Vein endothelial cell (primary cell): ENCODE results near the gene NEK5. TPM values are rescaled to one million over a fixed set of nuclear protein-coding genes. Genes with fewer than 3 reads are reported as not detected.

Experiments used
- total RNA-seq: library from RNA; depleted of rRNA; stranded (reverse); fragments of >200 nt; gene quantifications from 2 replicates; pipeline ENCODE4 v1.2.3, GENCODE V29; 2012

NEK5 gene
- total RNA-seq = under 0.01 and 0.10 TPM in 2 replicates

GRCh38 chr13:52128714-52129700 is at the start of gene NEK5:
NEK5 (minus strand) TSS chr13:52129073; CDS start chr13:52127482, 1,591 bp downstream.

GRCh38 chr13:52159159-52159982 is 30.5 kb upstream of the NEK5 start, which contains the start of gene NEK3:
NEK3 (minus strand) TSS chr13:52159597; CDS start chr13:52156191, 3,406 bp downstream.

GRCh38 chr13:52024481-52024880 is 104.4 kb downstream of the NEK5 start, which contains the start of gene UTP14C:
UTP14C (plus strand) TSS chr13:52024691; CDS start chr13:52028805, 4,114 bp downstream.

GRCh38 chr13:52011632-52012511 is 117.0 kb downstream of the NEK5 start, which contains the start of gene ALG11:
ALG11 (plus strand) TSS chr13:52012398; CDS start chr13:52012419, 21 bp downstream.

GRCh38 chr13:52010890-52011631 is 117.8 kb downstream of the NEK5 start, which contains the start of gene ATP7B:
ATP7B (minus strand) TSS chr13:52011450; CDS start chr13:52011337, 113 bp downstream.

Other genes with a start within 250 kb of the NEK5 start
- 4.2 and 5.8 TPM in 2 replicates for gene ATP7B, start 117.6 kb downstream of the NEK5 start, total RNA-seq
- gene ALG11, start 116.7 kb downstream of the NEK5 start, total RNA-seq = 17.6 and 22.2 TPM in 2 replicates
- 11.1 and 12.5 TPM in 2 replicates for gene UTP14C, start 104.4 kb downstream of the NEK5 start, total RNA-seq
- 11.3 and 16.3 TPM in 2 replicates for gene NEK3, start 30.5 kb upstream of the NEK5 start, total RNA-seq